Activated CD8-positive, alpha-beta memory T cell treated with anti-CD3 and anti-CD28 coated beads for 1 hour (primary cell): ENCODE data around the gene B4GALNT4.
"Not testable (repeated sequence)": the region's sequence is repeated elsewhere in the genome, so short reads cannot be mapped to it uniquely, and the experiment has no call there.

Experiments used
- DNase-seq, 2 donors: peaks; one replicate each; pipeline ENCODE4 v3.0.0-alpha.2; 2020; ENCODE audit warnings: low read depth in 1 of 2; ENCODE audit errors: extremely low read depth in 1 of 2

The B4GALNT4 gene

GRCh38 chr11:373716-374551 is 4.6 kb downstream of the B4GALNT4 start:
- no peak for DNase-seq

DNA sequence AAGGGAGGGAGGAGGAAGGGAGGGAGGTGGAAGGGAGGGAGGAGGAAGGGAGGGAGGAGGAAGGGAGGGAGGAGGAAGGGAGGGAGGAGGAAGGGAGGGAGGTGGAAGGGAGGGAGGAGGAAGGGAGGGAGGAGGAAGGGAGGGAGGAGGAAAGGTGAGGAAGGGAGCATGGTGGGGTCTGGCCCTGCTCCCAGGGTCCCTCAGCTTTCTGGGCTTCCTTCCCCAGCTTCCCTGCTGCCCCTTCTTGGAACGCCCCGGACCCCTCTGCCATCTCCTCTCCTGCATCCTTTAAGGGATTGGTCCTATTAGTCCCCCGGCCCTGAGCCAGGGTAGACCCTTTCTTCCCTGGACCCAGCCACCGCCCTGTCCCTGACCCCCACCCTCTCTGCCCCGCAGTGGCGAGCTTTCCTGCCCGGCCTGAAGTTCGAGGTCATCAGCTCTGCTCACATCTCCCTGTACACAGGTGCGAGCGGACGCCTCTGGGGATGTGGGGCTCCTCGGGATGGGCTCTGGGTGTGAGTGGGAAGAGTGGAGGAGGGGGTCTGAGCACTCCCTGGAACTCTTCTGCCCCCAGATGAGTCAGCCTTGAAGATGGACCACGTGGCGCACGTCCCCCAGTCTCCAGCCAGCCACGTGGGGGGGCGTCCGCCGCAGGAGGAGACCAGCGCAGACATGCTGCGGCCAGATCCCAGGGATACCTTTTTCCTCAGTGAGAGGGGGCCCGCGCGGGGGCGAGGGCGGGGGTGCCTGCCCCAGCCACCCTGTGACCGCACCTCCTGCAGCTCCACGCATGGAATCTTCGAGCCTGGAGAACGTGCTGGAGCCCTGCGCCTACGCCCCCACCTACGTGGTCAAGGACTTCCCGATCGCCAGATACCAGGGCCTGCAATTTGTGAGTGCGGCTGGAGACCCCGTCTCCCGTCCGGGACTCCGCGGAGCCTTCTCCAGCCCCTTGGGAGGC is 6.0 kb downstream of the B4GALNT4 start:
- DNase-seq: no peak

DNA sequence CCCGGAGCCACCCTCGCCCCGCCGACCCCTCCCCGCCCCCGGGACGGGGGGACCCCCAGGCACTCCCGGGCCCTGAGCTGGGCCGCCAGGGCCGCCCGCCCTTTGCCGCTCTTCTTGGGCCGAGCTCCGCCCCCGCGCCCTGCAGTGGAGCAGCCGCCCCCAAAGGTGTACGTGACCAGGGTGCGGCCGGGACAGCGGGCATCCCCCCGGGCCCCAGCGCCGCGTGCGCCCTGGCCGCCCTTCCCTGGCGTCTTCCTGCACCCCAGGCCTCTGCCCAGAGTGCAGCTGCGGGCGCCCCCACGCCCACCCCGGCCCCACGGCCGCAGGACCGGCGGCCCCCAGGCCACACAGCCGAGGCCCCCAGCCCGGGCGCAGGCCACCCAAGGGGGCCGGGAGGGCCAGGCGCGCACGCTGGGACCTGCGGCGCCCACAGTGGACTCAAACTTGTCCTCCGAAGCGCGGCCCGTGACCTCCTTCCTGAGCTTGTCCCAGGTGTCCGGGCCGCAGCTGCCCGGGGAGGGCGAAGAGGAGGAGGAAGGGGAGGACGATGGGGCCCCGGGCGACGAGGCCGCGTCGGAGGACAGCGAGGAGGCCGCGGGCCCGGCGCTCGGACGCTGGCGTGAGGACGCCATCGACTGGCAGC is 7.4 kb downstream of the B4GALNT4 start:
- no peak for DNase-seq

DNA sequence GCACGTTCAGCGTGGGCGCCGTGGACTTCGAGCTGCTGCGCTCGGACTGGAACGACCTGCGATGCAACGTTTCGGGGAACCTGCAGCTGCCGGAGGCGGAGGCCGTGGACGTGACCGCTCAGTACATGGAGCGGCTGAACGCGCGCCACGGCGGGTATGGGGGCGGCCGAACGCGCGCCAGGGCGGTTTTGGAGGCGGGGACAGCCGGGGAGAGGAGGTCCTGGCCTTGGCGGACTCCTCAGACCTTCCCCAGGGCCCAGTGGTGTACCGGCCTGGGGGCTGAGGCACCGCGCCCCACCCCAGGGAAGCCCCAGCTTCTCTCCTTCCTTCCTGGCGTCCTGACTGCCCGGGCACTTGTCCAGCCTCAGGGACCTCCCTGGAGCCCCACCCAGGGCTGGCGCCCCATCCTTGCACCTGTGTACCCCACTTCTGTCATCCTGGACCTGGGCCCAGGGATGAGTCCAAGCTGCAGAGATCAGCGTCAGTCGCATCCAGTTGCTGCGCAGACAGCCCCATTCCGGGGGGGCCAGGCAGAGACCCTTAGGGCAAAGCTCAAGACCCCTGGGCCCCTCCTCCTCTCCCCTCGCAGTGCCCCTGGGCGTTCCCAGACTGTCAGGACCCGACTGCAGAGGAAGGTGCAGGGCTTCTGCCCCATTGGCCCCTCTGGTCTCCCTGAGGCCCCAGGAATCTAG is 8.0 kb downstream of the B4GALNT4 start:
- DNase-seq: no peak

- DNase-seq: no peak
These were observed 8.7 kb downstream of the B4GALNT4 start for GRCh38 chr11:377883-378500.

DNA sequence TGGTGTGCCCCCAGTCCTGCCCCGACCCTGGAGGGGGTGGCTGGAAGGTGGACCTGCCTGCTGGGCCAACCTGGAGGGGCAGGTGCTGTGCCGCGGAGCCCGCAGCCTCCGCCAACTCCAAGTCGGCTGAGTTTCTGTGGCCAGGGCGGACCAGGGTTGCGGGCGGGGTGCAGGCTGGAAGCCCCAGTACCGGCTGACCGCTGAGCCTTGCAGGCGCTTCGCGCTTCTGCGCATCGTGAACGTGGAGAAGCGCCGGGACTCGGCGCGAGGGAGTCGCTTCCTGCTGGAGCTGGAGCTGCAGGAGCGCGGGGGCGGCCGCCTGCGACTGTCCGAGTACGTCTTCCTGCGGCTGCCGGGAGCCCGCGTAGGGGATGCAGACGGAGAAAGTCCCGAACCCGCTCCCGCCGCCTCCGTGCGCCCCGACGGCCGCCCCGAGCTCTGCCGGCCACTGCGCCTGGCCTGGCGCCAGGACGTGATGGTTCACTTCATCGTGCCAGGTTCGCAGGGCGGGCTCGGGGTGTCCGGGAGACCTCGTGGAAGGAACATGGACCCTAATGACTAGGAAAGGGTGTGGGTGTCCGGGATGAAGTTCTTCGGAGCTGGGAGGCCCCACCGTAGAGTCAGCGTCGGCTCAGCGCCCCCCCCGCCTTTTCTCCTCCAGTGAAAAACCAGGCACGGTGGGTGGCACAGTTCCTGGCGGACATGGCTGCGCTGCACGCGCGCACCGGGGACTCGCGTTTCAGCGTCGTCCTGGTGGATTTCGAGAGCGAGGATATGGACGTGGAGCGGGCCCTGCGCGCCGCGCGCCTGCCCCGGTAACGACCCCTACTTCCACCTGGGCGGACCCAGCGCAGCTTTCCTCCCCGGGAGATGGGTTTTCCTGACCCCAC is 10.2 kb downstream of the B4GALNT4 start:
- no peak for DNase-seq

DNA sequence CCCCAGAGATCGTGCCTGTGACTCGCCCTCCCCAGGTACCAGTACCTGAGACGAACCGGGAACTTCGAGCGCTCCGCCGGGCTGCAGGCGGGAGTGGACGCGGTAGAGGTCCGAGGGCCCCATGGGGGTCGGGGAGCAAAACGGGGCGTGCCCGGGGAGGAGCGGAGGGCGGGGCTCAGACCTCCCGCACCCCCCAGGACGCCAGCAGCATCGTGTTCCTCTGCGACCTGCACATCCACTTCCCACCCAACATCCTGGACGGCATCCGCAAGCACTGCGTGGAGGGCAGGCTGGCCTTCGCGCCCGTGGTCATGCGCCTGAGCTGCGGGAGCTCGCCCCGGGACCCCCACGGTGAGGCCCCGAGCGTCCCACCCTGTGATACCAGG is 10.8 kb downstream of the B4GALNT4 start:
- no peak for DNase-seq

DNA sequence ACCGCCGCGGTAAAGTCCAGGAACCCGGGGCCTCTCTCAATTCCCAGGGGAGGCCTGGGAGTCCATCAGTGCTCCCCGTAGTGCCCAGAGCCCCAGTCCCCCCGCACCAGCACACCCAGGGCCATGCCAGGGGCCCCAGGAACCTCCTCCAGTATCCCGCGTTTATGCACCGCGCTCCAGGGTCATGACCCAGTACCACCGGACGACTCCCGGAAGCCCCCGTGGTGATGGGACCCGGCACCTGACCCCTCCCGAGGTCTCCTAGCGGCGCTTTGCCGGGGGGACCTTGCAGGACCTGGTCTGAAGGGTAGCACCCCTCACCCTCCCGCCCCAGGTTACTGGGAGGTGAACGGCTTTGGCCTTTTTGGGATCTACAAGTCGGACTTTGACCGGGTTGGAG is 11.2 kb downstream of the B4GALNT4 start:
- no peak for DNase-seq

DNA sequence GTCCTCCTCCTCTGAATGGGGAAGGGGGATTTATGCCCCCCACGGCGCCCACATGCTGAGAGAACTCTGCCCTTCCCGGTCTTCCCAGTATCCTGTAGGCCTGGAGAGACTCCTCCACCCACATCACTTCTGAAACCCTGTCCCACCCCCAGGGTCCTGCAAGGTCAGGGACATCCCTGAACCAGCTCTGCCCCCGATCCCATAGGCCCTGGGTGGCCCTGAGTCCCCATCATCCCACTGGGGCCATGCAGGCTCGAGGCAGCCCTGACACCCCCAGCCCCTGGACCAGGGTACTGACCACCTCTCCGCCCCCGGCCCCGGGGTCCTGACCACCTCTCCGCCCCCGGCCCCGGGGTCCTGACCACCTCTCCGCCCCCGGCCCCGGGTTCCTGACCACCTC is 11.7 kb downstream of the B4GALNT4 start:
- no peak for DNase-seq

GRCh38 chr11:381501-382072 is 12.3 kb downstream of the B4GALNT4 start:
- DNase-seq: no peak

DNA sequence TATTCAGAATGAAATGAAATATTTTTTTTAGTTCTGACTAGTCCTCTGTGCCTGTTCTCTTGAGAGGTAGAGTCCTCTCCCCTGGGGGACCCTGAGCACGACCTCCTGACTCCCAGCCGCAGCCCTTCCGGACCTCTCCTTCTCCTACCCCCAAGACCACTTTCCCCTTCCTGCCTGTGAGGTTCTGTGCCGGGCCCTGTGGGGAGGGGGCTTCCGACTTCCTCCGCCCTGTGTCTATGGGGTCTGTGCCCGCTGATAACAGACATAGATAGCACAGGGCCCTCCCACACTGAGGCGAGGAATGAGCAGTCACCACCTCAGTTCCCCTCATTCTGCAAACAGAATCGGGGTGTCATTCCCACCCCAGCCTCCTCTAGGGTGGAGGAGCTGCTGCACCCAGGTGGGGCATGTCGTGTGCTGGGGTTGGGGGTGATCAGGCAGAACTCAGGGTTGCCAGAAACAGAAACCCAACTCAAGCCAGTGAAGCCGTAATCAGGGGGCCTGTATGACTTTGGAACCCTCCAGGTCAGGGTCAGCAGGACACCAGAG is 12.9 kb downstream of the B4GALNT4 start:
- no peak for DNase-seq

DNA sequence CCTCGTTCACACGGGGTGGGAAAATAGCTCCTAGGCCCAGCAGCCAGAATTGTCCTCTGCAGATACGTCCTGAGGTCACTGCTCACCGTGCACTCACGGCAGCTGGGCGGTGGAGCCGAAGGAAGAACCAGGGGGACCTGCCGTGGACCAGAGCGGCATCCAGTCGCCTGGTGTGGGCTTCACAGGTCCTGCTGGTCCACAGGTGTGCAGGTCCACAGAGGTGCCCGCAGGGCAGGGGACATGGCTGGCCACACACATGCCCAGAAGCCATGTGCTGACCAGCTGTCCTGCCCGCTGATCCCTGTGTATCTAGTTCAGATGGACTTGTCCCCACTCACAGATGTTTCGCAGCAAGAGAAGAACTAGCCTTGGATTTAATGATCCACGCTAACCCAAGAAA is 14.1 kb downstream of the B4GALNT4 start:
- no peak for DNase-seq

GRCh38 chr11:384511-384910 is 15.2 kb downstream of the B4GALNT4 start:
- no peak for DNase-seq

DNA sequence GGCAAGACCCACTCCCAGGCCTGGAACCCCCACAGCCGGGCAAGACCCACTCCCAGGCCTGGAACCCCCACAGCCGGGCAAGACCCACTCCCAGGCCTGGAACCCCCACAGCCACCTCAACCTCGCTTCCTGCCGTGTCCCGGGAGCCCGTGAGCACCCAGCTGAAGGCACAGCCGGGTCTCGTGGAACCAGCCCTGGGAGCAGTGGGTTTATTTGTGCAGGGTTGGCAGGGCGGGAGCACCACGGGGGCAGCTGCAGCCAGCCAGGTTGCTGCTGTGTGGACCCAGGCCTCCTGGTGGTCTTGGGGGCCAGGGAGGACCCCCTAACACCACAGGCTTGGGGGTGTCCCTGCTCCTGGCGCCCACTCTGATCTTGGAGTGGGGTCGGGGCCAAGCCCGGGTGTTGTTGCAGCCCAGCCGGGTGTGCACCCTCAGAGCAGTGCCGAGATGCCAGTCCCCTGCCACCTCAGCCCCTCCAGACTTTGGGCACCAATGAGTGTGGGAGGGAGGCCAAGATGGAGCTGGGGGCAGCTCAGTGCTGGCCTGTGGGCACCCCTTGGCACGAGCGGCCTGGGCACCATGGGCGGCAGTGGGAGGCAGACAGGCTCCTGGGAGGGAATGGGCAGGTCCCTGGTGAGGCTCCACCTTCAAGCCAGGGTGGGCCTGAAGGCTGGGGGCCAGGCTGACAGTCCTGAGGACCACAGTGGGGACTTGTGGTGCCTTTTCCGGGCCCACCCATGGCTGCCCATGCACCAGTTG is 16.5 kb downstream of the B4GALNT4 start:
- no peak for DNase-seq

DNA sequence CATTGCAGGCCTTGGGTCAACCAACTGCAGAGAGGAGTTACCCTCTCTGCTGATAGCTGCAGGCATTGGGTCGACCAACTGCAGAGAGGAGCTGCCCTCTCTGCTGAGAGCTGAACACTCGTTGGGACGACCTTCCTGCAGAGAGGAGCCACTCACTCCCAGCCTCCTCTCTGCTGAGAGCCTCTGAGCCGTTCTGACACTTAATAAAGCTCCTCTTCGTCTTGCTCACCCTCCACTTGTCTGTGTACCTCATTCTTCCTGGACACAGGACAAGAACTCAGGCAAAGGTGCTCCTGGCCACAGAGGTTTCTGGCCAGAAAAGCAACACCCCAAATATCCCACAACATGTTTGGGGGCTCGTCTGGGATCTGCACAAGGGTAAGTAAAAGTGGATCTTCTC is 17.2 kb downstream of the B4GALNT4 start:
- no peak for DNase-seq

DNA sequence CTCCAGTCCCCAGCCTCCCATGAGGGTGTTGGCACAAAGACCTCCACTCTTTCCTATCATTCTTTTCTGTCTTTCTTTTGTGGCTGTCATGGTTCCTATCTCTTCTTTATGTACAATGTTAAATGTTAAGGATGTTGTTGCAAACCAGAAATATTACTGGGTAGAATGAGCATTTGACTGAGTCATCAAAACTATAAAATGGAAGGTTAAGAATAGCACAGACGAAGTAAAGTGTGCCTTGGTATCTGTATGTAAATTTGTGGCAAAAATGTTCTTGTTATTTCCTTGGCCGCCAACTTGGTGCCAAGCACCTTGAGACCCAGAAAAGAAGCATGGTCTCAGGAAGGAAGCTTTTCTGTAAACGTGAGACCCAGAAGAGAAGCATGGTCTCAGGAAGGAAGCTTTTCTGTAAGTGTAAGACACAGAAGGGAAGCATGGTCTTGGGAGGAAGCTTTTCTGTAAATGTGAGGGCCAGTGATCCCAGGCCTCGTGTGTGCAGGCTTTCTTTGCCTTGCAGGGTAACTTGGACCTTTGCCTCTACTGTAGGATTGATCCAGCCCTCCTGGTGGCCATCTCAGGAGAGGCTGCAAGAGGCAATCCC is 18.0 kb downstream of the B4GALNT4 start:
- no peak for DNase-seq

GRCh38 chr11:389369-389768 is 20.1 kb downstream of the B4GALNT4 start:
- not testable (repeated sequence) for DNase-seq

GRCh38 chr11:390175-390574 is 20.9 kb downstream of the B4GALNT4 start:
- DNase-seq: no peak
